Measurements from ENCODE around the gene PPP1R14C. TPM values are rescaled to one million over a fixed set of nuclear protein-coding genes. Genes with fewer than 3 reads are reported as not detected.
"Not testable (repeated sequence)": the region's sequence is repeated elsewhere in the genome, so short reads cannot be mapped to it uniquely, and the experiment has no call there.

Gene PPP1R14C
- total RNA-seq, 1 experiment from 2014 or later: not detected

GRCh38 chr6:150185732-150186117, 42.9 kb downstream of the PPP1R14C start:
- H3K36me3 ChIP-seq: no peaks in the 10 kb centered on the region
- H3K9me3 ChIP-seq (replicated peaks): no peaks in the 10 kb centered on the region
- H3K27ac ChIP-seq: no peak overlapping the region
- H3K4me1 ChIP-seq: no peaks in the 10 kb centered on the region
- no peaks in the 10 kb centered on the region for H3K27me3 ChIP-seq
- DNase-seq: no peak
- H3K4me3 ChIP-seq: no peak overlapping the region

DNA sequence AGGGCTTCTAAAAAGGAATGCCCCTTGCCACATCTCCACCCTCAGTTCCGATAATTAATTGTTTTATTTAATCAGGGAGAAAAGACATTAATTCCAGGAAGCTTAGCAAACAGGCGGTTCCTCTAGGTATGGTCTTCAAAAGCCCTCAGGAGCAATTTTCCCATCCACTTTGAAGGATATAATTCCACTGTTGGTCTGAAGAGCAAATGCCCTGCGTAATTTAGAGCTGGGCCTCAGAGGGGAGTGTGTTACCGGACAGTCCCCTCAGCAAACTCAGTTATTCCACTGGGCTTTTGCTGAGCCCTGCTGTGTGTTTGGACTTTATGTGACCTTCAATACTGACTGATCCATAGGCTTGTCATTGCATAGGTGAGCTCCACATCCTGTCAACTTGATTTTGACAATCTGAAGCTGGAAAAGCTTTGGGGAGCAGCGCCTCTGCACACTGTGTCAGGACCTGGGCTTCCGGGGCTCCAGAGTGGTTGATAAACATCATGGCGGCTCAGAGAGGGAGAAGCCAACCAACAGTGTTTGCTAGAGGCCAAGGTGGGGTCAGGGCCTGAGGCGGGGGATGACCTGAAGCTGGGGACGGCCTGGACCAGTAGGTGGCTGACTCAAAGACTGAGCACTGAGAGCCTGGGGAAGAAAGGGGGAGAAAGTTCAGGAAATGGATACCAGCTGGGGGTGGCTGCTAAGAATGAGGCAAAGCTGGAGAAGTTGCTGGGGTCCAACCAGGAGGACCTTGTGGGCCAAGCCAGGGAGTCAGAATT, 43.5 kb downstream of the PPP1R14C start:
- Histone ChIP-seq H3K36me3 (no peaks in the 10 kb centered on the region), H3K27ac (no peak overlapping the region), H3K9me3 (replicated peaks) (no peaks in the 10 kb centered on the region), H3K4me3 (no peak overlapping the region), H3K4me1 (no peaks in the 10 kb centered on the region), H3K27me3 (no peaks in the 10 kb centered on the region)
- no peak for DNase-seq

- H3K27me3 ChIP-seq; H3K4me1 ChIP-seq; H3K4me3 ChIP-seq; DNase-seq; H3K36me3 ChIP-seq; H3K9me3 ChIP-seq (replicated peaks); H3K27ac ChIP-seq: not testable (repeated sequence)
Measured at GRCh38 chr6:150187433-150187832, 44.6 kb downstream of the PPP1R14C start.

DNA sequence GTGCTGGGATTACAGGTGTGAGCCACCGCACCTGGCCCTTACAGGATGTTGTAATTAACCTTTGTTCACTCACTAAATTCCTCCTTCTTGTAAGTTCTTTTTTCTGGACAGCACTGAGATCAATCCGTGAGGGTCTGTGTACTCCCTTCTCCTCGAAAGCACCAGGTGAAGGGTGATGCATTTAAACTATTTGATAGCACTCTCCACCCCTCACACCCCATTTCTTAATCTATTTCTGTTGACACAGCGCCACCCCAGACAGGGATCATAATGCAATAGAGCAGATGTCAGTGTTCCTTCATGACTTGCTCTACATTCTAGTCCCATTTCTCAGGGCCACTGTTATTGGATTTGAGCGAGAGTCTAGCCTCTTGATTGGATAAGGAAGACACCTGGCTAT, 46.3 kb downstream of the PPP1R14C start:
- H3K9me3 ChIP-seq (replicated peaks): no peaks in the 10 kb centered on the region
- no peak overlapping the region for H3K4me3 ChIP-seq
- no peaks in the 10 kb centered on the region for H3K4me1 ChIP-seq
- H3K27me3 ChIP-seq: no peaks in the 10 kb centered on the region
- no peak overlapping the region for H3K27ac ChIP-seq
- no peak for DNase-seq
- H3K36me3 ChIP-seq: no peaks in the 10 kb centered on the region

DNA sequence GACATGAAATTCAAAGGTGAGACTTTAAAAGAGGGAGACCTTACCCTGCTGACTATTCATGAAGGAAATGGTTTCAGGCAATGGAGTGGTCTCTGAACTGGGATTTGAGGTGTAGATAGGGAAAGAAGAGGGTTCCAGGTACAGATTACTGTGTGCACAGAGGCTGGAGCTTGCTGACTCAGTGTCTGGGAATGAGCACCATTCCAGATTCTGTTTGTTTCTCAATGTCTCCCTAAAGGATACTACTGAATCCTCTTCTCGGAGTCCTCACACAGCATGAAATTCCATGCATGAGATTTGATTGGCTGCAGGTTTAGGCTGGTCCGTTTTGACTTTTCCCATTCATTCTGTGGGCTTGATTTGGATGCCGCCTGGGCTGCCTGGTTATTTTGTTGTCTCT, 49.0 kb downstream of the PPP1R14C start:
- Histone ChIP-seq H3K9me3 (replicated peaks) (no peaks in the 10 kb centered on the region), H3K27me3 (no peaks in the 10 kb centered on the region; the same call in 1 of the 2 replicates), H3K36me3 (no peaks in the 10 kb centered on the region), H3K4me1 (no peaks in the 10 kb centered on the region; the same call in 1 of the 2 replicates), H3K27ac (no peak overlapping the region), H3K4me3 (no peak overlapping the region)
- no peak for DNase-seq

DNA sequence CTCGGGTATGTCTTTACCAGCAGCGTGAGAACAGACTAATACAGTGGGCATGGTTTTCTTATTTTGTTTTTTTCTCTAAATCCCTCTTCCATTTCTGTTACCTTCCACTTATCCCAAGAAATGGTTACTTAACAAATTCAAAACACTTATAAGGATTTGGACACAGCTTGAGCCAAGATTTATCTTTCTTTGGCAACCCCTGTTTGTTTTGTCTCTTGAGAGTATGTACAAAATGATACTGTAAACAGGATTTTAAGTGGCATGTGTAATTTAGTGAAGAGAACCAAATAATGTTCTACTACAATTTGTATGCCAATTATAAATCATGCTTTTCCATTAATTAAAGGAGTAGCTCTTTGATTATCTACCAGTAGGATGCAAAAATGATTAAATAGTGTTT, 51.4 kb downstream of the PPP1R14C start:
- H3K4me1 ChIP-seq: no peaks in the 10 kb centered on the region; the same call in 1 of the 2 replicates
- H3K4me3 ChIP-seq: no peak overlapping the region
- H3K27ac ChIP-seq: no peak overlapping the region
- peaks cover 3% of the 10 kb centered on the region; the same call in 1 of the 2 replicates for H3K27me3 ChIP-seq
- no peaks in the 10 kb centered on the region for H3K36me3 ChIP-seq
- DNase-seq: no peak
- no peaks in the 10 kb centered on the region for H3K9me3 ChIP-seq (replicated peaks)

DNA sequence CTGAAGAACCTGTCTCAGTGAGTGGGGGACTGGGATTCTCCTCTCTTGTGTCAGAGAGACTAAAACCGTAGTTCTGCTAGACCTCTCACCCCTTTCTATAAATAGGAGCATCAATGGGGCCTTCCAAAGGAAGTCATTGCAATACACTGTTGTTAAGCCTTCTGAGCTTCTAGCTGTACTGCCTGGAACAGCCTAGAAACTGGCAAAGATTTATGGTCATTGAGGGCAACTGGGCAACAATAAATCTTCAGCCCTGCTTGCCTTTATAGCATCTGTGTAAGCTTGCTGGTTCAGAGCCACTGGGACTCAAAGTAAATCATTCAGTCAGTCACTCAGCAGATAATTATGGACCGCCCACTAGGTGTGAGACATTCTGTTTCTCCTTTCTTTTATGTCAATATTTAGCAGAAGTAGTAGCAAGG, 53.2 kb downstream of the PPP1R14C start:
- Histone ChIP-seq H3K9me3 (replicated peaks) (no peaks in the 10 kb centered on the region), H3K27ac (no peak overlapping the region), H3K4me3 (no peak overlapping the region), H3K27me3 (peaks cover 3% of the 10 kb centered on the region; the same call in 1 of the 2 replicates), H3K4me1 (no peaks in the 10 kb centered on the region; the same call in 1 of the 2 replicates), H3K36me3 (no peaks in the 10 kb centered on the region)
- no peak for DNase-seq

- no peak overlapping the region for H3K4me3 ChIP-seq
- no peaks in the 10 kb centered on the region; the same call in 1 of the 2 replicates for H3K4me1 ChIP-seq
- H3K36me3 ChIP-seq: no peaks in the 10 kb centered on the region
- H3K9me3 ChIP-seq (replicated peaks): no peaks in the 10 kb centered on the region
- H3K27me3 ChIP-seq: peaks cover 3% of the 10 kb centered on the region; the same call in 1 of the 2 replicates
- DNase-seq: peak; percentile 21 to 60
- H3K27ac ChIP-seq: no peak overlapping the region
Measured at GRCh38 chr6:150196942-150197745, 54.3 kb downstream of the PPP1R14C start.

GRCh38 chr6:150198532-150198931, 55.7 kb downstream of the PPP1R14C start:
- no peaks in the 10 kb centered on the region for H3K9me3 ChIP-seq (replicated peaks)
- no peak for DNase-seq
- peaks cover 3% of the 10 kb centered on the region; the same call in 1 of the 2 replicates for H3K27me3 ChIP-seq
- no peaks in the 10 kb centered on the region for H3K36me3 ChIP-seq
- no peaks in the 10 kb centered on the region; the same call in 1 of the 2 replicates for H3K4me1 ChIP-seq
- no peak overlapping the region for H3K4me3 ChIP-seq
- no peak overlapping the region for H3K27ac ChIP-seq

- Histone ChIP-seq H3K27me3 (peaks cover 3% of the 10 kb centered on the region; the same call in 1 of the 2 replicates), H3K36me3 (no peaks in the 10 kb centered on the region), H3K27ac (no peak overlapping the region), H3K9me3 (replicated peaks) (no peaks in the 10 kb centered on the region), H3K4me3 (no peak overlapping the region), H3K4me1 (no peaks in the 10 kb centered on the region; the same call in 1 of the 2 replicates)
- DNase-seq: no peak
Measured at GRCh38 chr6:150199241-150199640, 56.4 kb downstream of the PPP1R14C start.

GRCh38 chr6:150200428-150201100, 57.7 kb downstream of the PPP1R14C start:
- no peaks in the 10 kb centered on the region for H3K9me3 ChIP-seq (replicated peaks)
- peaks cover 3% of the 10 kb centered on the region; the same call in 1 of the 2 replicates for H3K27me3 ChIP-seq
- DNase-seq: peak in 1 of 2 experiments; percentile 34
- H3K4me1 ChIP-seq: no peaks in the 10 kb centered on the region; the same call in 1 of the 2 replicates
- no peak overlapping the region for H3K4me3 ChIP-seq
- H3K36me3 ChIP-seq: no peaks in the 10 kb centered on the region
- no peak overlapping the region for H3K27ac ChIP-seq

DNA sequence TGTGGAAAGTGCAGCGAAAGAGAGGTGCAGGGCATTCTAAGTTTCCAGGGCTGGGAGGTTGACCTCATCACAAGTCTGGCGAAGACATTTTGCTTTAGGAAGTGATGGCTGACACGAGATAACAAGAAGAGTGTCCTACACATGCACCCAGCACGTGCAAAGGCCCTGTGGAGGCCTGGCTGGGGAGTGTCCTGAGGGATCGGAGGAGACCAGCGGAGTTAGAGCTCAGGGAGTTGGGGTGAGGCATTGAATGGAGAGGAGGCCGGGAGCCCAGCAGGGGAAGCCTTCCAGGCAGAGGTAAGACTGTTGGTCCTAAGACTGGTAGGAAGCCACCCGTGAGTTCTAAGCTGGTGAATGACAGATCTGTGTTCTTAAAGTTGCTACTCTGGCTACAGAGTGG, 58.4 kb downstream of the PPP1R14C start:
- no peak for DNase-seq
- H3K4me1 ChIP-seq: no peaks in the 10 kb centered on the region; the same call in 1 of the 2 replicates
- H3K27ac ChIP-seq: no peak overlapping the region
- H3K4me3 ChIP-seq: no peak overlapping the region
- H3K9me3 ChIP-seq (replicated peaks): no peaks in the 10 kb centered on the region
- H3K27me3 ChIP-seq: peaks cover 3% of the 10 kb centered on the region; the same call in 1 of the 2 replicates
- no peaks in the 10 kb centered on the region for H3K36me3 ChIP-seq

GRCh38 chr6:150201772-150202329, 59.0 kb downstream of the PPP1R14C start:
- DNase-seq: no peak
- no peaks in the 10 kb centered on the region for H3K9me3 ChIP-seq (replicated peaks)
- H3K4me1 ChIP-seq: no peaks in the 10 kb centered on the region; the same call in 1 of the 2 replicates
- H3K27me3 ChIP-seq: peaks cover 3% of the 10 kb centered on the region; the same call in 1 of the 2 replicates
- no peaks in the 10 kb centered on the region for H3K36me3 ChIP-seq
- no peak overlapping the region for H3K4me3 ChIP-seq
- no peak overlapping the region for H3K27ac ChIP-seq

GRCh38 chr6:150202404-150202803, 59.6 kb downstream of the PPP1R14C start:
- H3K9me3 ChIP-seq (replicated peaks): no peaks in the 10 kb centered on the region
- no peaks in the 10 kb centered on the region for H3K4me1 ChIP-seq
- no peak for DNase-seq
- H3K4me3 ChIP-seq: no peak overlapping the region
- H3K27me3 ChIP-seq: no peaks in the 10 kb centered on the region
- no peak overlapping the region for H3K27ac ChIP-seq
- no peaks in the 10 kb centered on the region for H3K36me3 ChIP-seq

All from SJCRH30 (cell line).